Sigmoid colon (tissue), 7 donors: ENCODE results near the gene ROBO1. TPM values are rescaled to one million over a fixed set of nuclear protein-coding genes. Genes with fewer than 3 reads are reported as not detected.

Experiments used
- DNase-seq: peaks from one replicate; pipeline ENCODE4 v3.0.0-alpha.2; 2019
- H3K27ac ChIP-seq, 4 donors: fragments of 200-600 bp; sonication (generic); one replicate each; pipeline ENCODE4 v1.5.1; 2016 to 2019; ENCODE audit warnings: mild to moderate bottlenecking in 1 of 4
- H3K27me3 ChIP-seq, 3 donors: fragments of 200-600 bp; sonication (generic); one replicate each; pipeline ENCODE4 v1.5.1; 2019; ENCODE audit warnings: mild to moderate bottlenecking in 1 of 3
- H3K36me3 ChIP-seq, 4 donors: fragments of 200-600 bp; sonication (generic); one replicate each; pipeline ENCODE4 v1.5.1; 2016 to 2019
- H3K4me1 ChIP-seq, 4 donors: fragments of 200-600 bp; sonication (generic); one replicate each; pipeline ENCODE4 v1.5.1; 2017 to 2019
- H3K4me3 ChIP-seq, 4 donors: fragments of 200-600 bp; sonication (generic); one replicate each; pipeline ENCODE4 v1.5.1; 2017 to 2019; ENCODE audit warnings: mild to moderate bottlenecking in 2 of 4, moderate library complexity in 1 of 4
- H3K9me3 ChIP-seq, 4 donors: fragments of 200-600 bp in 3 of 4; sonication (generic) in 3 of 4; one replicate each; pipeline versions ENCODE4 v1.5.1 to v1.6.1; 2013 to 2019
- EP300 ChIP-seq, 4 donors: sonication (generic); formaldehyde crosslinking; IDR thresholded peaks; one replicate each; pipeline ENCODE4 v1.6.1; 2017; ENCODE audit warnings: antibody characterized with exemption in 4 of 4
- POLR2A ChIP-seq, 2 donors: fragments of 450-650 bp; IDR thresholded peaks; one replicate each; pipeline ENCODE4 v1.6.1; 2016; ENCODE audit warnings: antibody characterized with exemption in 2 of 2, mild to moderate bottlenecking in 2 of 2, moderate library complexity in 2 of 2
- POLR2AphosphoS5 ChIP-seq, 4 donors: sonication (generic); formaldehyde crosslinking; IDR thresholded peaks; one replicate each; pipeline ENCODE4 v1.6.1; 2017; ENCODE audit warnings: antibody characterized with exemption in 4 of 4
- WGBS, 2 donors: extraction: QIAGEN DNeasy Blood & Tissue Kit; methylation state at CpG; one replicate each; pipeline ENCODE4 v1.1.7; 2013; 5-methylcytosine and 5-hydroxymethylcytosine counted together
- intact Hi-C: fragments of 100-400 bp; cut with DNase I; formaldehyde crosslinking; loops from one replicate; pipeline ENCODE4 v1.15.1; 2023
- polyA plus RNA-seq, 3 donors: library from polyadenylated mRNA; stranded (reverse); fragments of 200-250 nt; gene quantifications; one replicate each; pipeline ENCODE4 v1.2.3, GENCODE V29; 2013
- total RNA-seq, 4 donors: library from RNA; depleted of rRNA; stranded (reverse); fragments of >200 nt; gene quantifications; one replicate each; pipeline ENCODE4 v1.1.0, GENCODE V29; 2016
- TF ChIP-seq, protein P1 (sequence below), 4 experiments: fragments of 450-650 bp in 3 of 4; fragments of 200-600 bp in 1 of 4; IDR thresholded peaks; one replicate each; pipeline ENCODE4 v1.5.1; 2016 to 2019; ENCODE audit warnings: antibody characterized with exemption in 4 of 4, mild to moderate bottlenecking in 3 of 4, moderate library complexity in 2 of 4
- donor health status: healthy with polysubstance abuse.
- donor health status: Bipolar disorder and iron deficiency.
- donor health status: healthy.

ROBO1 gene
- total and polyA plus RNA-seq, 7 donors: 0.69 to 45.7 (median 32.4) TPM

DNA sequence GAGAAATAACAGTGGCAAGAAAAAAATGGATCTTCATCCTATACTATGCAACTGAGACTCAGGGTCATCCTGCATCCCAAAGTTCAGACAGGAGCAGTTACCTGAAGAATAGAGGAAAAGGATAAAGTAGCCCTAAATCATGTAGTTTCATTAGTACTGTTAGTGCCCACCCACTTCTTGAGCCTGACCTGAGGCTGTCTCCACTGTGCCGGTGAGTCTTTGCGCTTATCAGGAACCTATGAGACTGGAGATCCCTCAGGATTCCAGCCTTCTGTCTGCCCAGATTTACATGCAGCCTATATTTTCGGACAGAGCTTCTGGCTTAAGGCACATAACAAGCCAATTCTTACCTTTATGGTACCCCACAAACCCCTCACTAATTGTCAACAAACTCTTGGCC, 791.6 kb downstream of the ROBO1 start:
- Histone ChIP-seq H3K27me3 (no peaks in the 10 kb centered on the region), H3K4me1 (peaks cover 0 to 12% (median 7%) of the 10 kb centered on the region in 4 donors), H3K27ac (no peak overlapping the region), H3K9me3 (no peaks in the 10 kb centered on the region), H3K4me3 (no peak overlapping the region), H3K36me3 (no peaks in the 10 kb centered on the region)
- 89% methylated on average over 3 of the region's 3 CpGs for WGBS, 2 donors
- TF ChIP-seq POLR2AphosphoS5 (IDR thresholded peaks at IDR 0.05): no peak
- intact Hi-C loops: no loop called here
- no peak for DNase-seq

DNA sequence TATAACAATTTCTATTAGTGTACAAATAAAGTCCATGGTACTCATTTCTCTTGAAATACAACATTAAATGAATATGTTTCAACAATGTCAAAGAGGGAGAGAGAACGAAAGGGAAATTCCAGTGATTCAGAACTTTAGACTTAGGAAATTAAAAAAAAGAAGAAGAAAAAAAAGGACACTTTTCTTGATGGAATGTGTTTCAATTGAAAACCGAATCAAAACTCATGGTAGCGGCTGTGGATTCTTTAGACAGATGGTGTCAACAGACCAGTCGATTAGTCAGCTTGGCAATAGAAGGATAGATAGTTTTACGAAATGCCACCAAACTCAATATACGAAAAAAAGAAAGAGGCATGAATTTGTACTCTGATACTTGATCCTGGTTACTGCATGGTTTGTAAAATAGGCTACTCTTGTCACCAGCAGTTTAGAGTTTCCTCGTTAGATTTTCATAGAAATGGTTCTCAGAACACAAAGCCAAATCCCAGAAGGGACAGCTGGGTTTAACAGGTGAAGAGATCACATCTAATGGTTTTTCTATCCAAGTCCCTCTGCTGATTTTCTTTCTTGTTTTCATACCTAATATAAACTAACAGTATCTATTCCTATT, 793.5 kb downstream of the ROBO1 start:
- no peak for TF ChIP-seq POLR2A (IDR thresholded peaks at IDR 0.05)
- TF ChIP-seq, protein P1, sequence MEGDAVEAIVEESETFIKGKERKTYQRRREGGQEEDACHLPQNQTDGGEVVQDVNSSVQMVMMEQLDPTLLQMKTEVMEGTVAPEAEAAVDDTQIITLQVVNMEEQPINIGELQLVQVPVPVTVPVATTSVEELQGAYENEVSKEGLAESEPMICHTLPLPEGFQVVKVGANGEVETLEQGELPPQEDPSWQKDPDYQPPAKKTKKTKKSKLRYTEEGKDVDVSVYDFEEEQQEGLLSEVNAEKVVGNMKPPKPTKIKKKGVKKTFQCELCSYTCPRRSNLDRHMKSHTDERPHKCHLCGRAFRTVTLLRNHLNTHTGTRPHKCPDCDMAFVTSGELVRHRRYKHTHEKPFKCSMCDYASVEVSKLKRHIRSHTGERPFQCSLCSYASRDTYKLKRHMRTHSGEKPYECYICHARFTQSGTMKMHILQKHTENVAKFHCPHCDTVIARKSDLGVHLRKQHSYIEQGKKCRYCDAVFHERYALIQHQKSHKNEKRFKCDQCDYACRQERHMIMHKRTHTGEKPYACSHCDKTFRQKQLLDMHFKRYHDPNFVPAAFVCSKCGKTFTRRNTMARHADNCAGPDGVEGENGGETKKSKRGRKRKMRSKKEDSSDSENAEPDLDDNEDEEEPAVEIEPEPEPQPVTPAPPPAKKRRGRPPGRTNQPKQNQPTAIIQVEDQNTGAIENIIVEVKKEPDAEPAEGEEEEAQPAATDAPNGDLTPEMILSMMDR (IDR thresholded peaks at IDR 0.05): no peak
- no peak for TF ChIP-seq POLR2AphosphoS5 (IDR thresholded peaks at IDR 0.05)
- Histone ChIP-seq H3K4me3 (no peak overlapping the region), H3K4me1 (peaks cover 0 to 15% (median 7%) of the 10 kb centered on the region in 4 donors), H3K9me3 (no peaks in the 10 kb centered on the region), H3K27me3 (no peaks in the 10 kb centered on the region), H3K27ac (no peak overlapping the region), H3K36me3 (no peaks in the 10 kb centered on the region)
- 80% methylated on average over 7 of the region's 7 CpGs for WGBS, 2 donors
- intact Hi-C loops: no loop called here
- DNase-seq: no peak

GRCh38 chr3:78972617-78973301, 795.0 kb downstream of the ROBO1 start:
- no peak overlapping the region for H3K4me3 ChIP-seq
- H3K27ac ChIP-seq: no peak overlapping the region
- peaks cover 0 to 15% (median 5%) of the 10 kb centered on the region in 4 donors for H3K4me1 ChIP-seq
- intact Hi-C loops: no loop called here
- no peaks in the 10 kb centered on the region for H3K27me3 ChIP-seq
- no peaks in the 10 kb centered on the region for H3K9me3 ChIP-seq
- no peaks in the 10 kb centered on the region for H3K36me3 ChIP-seq
- WGBS, 2 donors: 94 to 95% methylated on average over 2 of the region's 2 CpGs
- no peak for DNase-seq
- TF ChIP-seq POLR2AphosphoS5 (IDR thresholded peaks at IDR 0.05): no peak
- TF ChIP-seq EP300 (IDR thresholded peaks at IDR 0.05): no peak

DNA sequence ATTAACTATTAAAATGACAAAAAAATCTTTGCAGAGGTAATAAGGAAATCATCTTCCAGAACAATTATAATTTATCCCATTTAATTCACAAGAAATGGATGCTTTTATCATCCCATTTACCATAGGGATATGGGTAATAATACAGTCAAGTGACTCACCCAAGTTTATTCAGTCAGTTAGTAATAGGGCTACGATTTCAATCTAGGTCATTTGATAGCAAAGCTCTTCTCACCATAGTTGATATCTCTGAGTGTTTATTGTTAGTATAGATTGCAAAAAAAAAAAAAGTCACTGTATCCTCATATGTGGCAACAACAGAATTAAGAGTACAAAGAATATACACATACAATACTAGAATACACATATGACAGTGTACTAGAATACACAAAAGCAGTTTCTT, 797.1 kb downstream of the ROBO1 start:
- Histone ChIP-seq H3K4me3 (no peak overlapping the region), H3K27ac (no peak overlapping the region), H3K36me3 (no peaks in the 10 kb centered on the region), H3K27me3 (no peaks in the 10 kb centered on the region), H3K4me1 (peaks cover 0 to 15% (median 4%) of the 10 kb centered on the region in 4 donors), H3K9me3 (no peaks in the 10 kb centered on the region)
- intact Hi-C loops: no loop called here
- no peak for DNase-seq
- 31 to 77% methylated on average over 1 of the region's 1 CpG for WGBS, 2 donors
- TF ChIP-seq POLR2A (IDR thresholded peaks at IDR 0.05) (no peak), POLR2AphosphoS5 (IDR thresholded peaks at IDR 0.05) (no peak), EP300 (IDR thresholded peaks at IDR 0.05) (no peak)
- TF ChIP-seq, protein P1 (IDR thresholded peaks at IDR 0.05): no peak

DNA sequence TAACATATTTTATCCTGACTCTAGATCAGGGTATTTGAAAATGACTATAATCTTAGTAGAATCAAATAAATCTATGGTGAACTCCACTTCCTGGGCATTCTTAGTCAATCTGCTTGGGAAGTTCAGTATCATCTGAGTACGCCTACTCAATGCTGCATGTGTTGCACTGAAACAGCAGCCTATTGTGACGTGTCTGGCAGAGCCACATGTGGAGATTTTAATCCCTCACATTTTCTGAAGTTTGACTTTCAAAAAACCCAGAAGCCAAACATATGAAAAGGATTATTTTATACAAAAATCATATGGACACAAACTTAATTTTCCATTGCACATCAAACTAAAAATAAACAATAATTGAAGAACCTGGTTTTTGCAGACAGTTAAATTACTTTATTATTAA, 798.3 kb downstream of the ROBO1 start:
- no peak for DNase-seq
- no peak overlapping the region for H3K4me3 ChIP-seq
- peaks cover 0 to 15% (median 2%) of the 10 kb centered on the region in 4 donors for H3K4me1 ChIP-seq
- 80 to 82% methylated on average over 2 of the region's 2 CpGs for WGBS, 2 donors
- intact Hi-C loops: no loop called here
- no peaks in the 10 kb centered on the region for H3K9me3 ChIP-seq
- no peaks in the 10 kb centered on the region for H3K36me3 ChIP-seq
- TF ChIP-seq, protein P1 (IDR thresholded peaks at IDR 0.05): no peak
- TF ChIP-seq POLR2A (IDR thresholded peaks at IDR 0.05): no peak
- no peak for TF ChIP-seq EP300 (IDR thresholded peaks at IDR 0.05)
- TF ChIP-seq POLR2AphosphoS5 (IDR thresholded peaks at IDR 0.05): no peak
- no peak overlapping the region for H3K27ac ChIP-seq
- H3K27me3 ChIP-seq: no peaks in the 10 kb centered on the region
